HepG2 (cell line): ENCODE results near the gene SS18L1. TPM values are rescaled to one million over a fixed set of nuclear protein-coding genes. Genes with fewer than 3 reads are reported as not detected.

Experiments used
- FIP1L1 ChIP-seq: fragments of 200-400 bp; formaldehyde crosslinking; IDR thresholded peaks from 2 replicates; pipeline ENCODE4 v1.6.1; 2018; ENCODE audit warnings: low read depth, mild to moderate bottlenecking, low read length, moderate library complexity, borderline replicate concordance; ENCODE audit not compliant: insufficient read depth
- FOSL2 ChIP-seq: sonication (generic); formaldehyde crosslinking; IDR thresholded peaks from 2 replicates; pipeline ENCODE4 v1.4.0; 2020; ENCODE audit warnings: missing genetic modification reagents
- HNF4G ChIP-seq, 2 experiments: sonication (generic) in 1 of 2; formaldehyde crosslinking in 1 of 2; IDR thresholded peaks; 2 replicates each; pipeline versions ENCODE4 v1.4.0 to v1.6.1; 2011 to 2020; ENCODE audit warnings: borderline replicate concordance in 2 of 2, low read depth in 2 of 2, mild to moderate bottlenecking in 2 of 2, low read length in 1 of 2, missing genetic modification reagents in 1 of 2, moderate library complexity in 1 of 2
- HOXA3 ChIP-seq: sonication (generic); formaldehyde crosslinking; IDR thresholded peaks from 2 replicates; pipeline ENCODE4 v1.5.0; 2020; ENCODE audit warnings: missing genetic modification reagents
- MED13 ChIP-seq: sonication (generic); formaldehyde crosslinking; IDR thresholded peaks from 2 replicates; pipeline ENCODE4 v1.5.0; 2020; ENCODE audit warnings: missing genetic modification reagents
- MTA1 ChIP-seq: sonication (generic); formaldehyde crosslinking; IDR thresholded peaks from 2 replicates; pipeline ENCODE4 v1.4.0; 2020; ENCODE audit warnings: missing genetic modification reagents, mild to moderate bottlenecking, borderline replicate concordance
- PAF1 ChIP-seq: IDR thresholded peaks from 2 replicates; pipeline ENCODE4 v1.6.1; 2016; ENCODE audit warnings: missing genetic modification reagents, missing compliant biosample characterization
- POLR2G ChIP-seq: fragments of 200-400 bp; formaldehyde crosslinking; IDR thresholded peaks from 2 replicates; pipeline ENCODE4 v1.6.1; 2018; ENCODE audit warnings: mild to moderate bottlenecking, low read depth, low read length, moderate library complexity
- SATB2 ChIP-seq: sonication (generic); formaldehyde crosslinking; IDR thresholded peaks from 2 replicates; pipeline ENCODE4 v1.5.0; 2020; ENCODE audit warnings: missing genetic modification reagents
- TCF12 ChIP-seq, 2 experiments: fragments of 450-650 bp in 1 of 2; sonication (generic) in 1 of 2; formaldehyde crosslinking in 1 of 2; IDR thresholded peaks; 2 replicates each; pipeline versions ENCODE4 v1.6.1 to v1.8.0; 2017 to 2022; ENCODE audit warnings: antibody characterized with exemption in 1 of 2, mild to moderate bottlenecking in 1 of 2, missing genetic modification reagents in 1 of 2, moderate library complexity in 1 of 2
- ZFP62 ChIP-seq: sonication (generic); formaldehyde crosslinking; IDR thresholded peaks from 2 replicates; pipeline ENCODE4 v1.4.0; 2020; ENCODE audit warnings: missing genetic modification reagents
- ZNF101 ChIP-seq: sonication (generic); formaldehyde crosslinking; IDR thresholded peaks from 2 replicates; pipeline ENCODE4 v1.4.0; 2020; ENCODE audit warnings: mild to moderate bottlenecking, low read depth, missing genetic modification reagents, borderline replicate concordance
- ZNF292 ChIP-seq: sonication (generic); formaldehyde crosslinking; IDR thresholded peaks from 2 replicates; pipeline ENCODE4 v1.8.1; 2022; ENCODE audit warnings: mild to moderate bottlenecking, low read depth, missing genetic modification reagents, borderline replicate concordance
- ZNF660 ChIP-seq: sonication (generic); formaldehyde crosslinking; IDR thresholded peaks from 2 replicates; pipeline ENCODE4 v1.5.1; 2020; ENCODE audit warnings: mild to moderate bottlenecking, low read depth, missing genetic modification reagents, borderline replicate concordance
- ZNF672 ChIP-seq: sonication (generic); formaldehyde crosslinking; IDR thresholded peaks from 2 replicates; pipeline ENCODE4 v1.8.1; 2022; ENCODE audit warnings: missing genetic modification reagents
- ZSCAN12 ChIP-seq: sonication (generic); formaldehyde crosslinking; IDR thresholded peaks from 2 replicates; pipeline ENCODE4 v1.9.0; 2021; ENCODE audit warnings: mild to moderate bottlenecking, missing genetic modification reagents
- ZSCAN20 ChIP-seq: sonication (generic); formaldehyde crosslinking; IDR thresholded peaks from 2 replicates; pipeline ENCODE4 v1.4.0; 2020; ENCODE audit warnings: missing genetic modification reagents, mild to moderate bottlenecking, borderline replicate concordance
- polyA plus RNA-seq, 8 experiments: library from polyadenylated mRNA; depleted of rRNA in 3 of 8; stranded (reverse) in 7 of 8; unstranded in 1 of 8; fragments of >200 nt; fragmentation: Illumina TruSeq in 4 of 8; extraction: Trizol in 4 of 8; gene quantifications; 2 replicates each; pipeline versions ENCODE4 v1.2.1 to v1.2.3, GENCODE V29; 2011 to 2016; ENCODE audit warnings: low read depth in 4 of 8, missing spikeins in 1 of 8, mixed read lengths in 1 of 8; ENCODE audit not compliant: insufficient read depth in 1 of 8
- total RNA-seq, 5 experiments: library from RNA; depleted of rRNA; stranded (reverse); fragments of >200 nt; fragmentation: Illumina TruSeq; extraction: Trizol; gene quantifications; 2 replicates each; pipeline ENCODE4 v1.2.3, GENCODE V29; 2016; ENCODE audit warnings: low read depth in 1 of 5
- TF ChIP-seq, protein P1 (sequence below): sonication (generic); formaldehyde crosslinking; conservative IDR thresholded peaks from 2 replicates; pipeline ENCODE4 v1.5.0; 2020; ENCODE audit warnings: missing genetic modification reagents
- TF ChIP-seq, protein P2 (sequence below): sonication (generic); formaldehyde crosslinking; IDR thresholded peaks from 2 replicates; pipeline ENCODE4 v1.4.0; 2020; ENCODE audit warnings: low read depth, mild to moderate bottlenecking, missing genetic modification reagents
- TF ChIP-seq, protein P3 (sequence below): sonication (generic); formaldehyde crosslinking; IDR thresholded peaks from 2 replicates; pipeline ENCODE4 v1.8.1; 2023; ENCODE audit warnings: mild to moderate bottlenecking, moderate library complexity, missing genetic modification reagents
- TF ChIP-seq, protein P4 (sequence below): IDR thresholded peaks from 2 replicates; pipeline ENCODE4 v1.6.1; 2016; ENCODE audit warnings: low read depth, control low read depth
- TF ChIP-seq, protein P5 (sequence below): sonication (generic); formaldehyde crosslinking; IDR thresholded peaks from 2 replicates; pipeline ENCODE4 v1.8.1; 2023; ENCODE audit warnings: missing genetic modification reagents, inconsistent platforms, borderline replicate concordance

Gene SS18L1
- total and polyA plus RNA-seq, 2 of the 13 experiments (the other 11 are each of a cell fraction or from before 2014, with no cell fraction given) = 17.8 to 27.6 TPM

DNA sequence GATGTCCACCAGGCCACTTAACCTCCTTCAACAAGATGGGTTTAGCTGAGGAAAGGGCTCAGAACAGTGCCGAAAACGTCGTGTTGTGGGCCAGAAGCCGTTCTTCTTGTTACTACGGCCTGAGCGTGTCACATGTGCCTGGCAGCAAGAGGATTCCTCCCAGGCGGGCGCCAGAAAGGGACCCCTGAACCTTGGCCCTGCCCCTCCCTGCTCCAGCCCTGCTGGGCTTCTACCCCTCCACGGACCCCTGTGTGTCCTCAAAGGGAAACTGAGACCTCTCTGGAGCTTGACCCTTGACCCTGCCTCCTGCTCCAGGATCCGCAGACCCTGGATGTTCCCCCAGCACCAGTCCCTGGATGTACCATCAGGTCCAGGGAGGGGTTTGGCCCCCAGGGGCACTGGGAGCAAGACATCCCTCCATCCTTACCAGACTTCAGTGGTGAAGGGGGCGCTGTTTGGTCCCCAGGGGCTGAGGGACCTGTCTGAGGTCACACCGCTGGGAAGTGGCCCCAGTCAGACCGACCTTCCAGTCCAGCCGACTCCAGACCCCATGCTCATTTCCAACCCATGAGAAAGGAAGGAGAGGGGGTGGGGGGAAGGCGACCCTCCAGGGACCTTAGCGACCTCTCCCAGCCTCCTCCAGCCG, 66.4 kb downstream of the SS18L1 start (continued):
- TF ChIP-seq MTA1 (CRISPR knock-in tag) (0 out of 2 replicates have a peak, but pooled peaks have one; percentile 8), MED13 (CRISPR knock-in tag) (no peak), POLR2G (no peak), ZNF101 (CRISPR knock-in tag) (no peak), ZSCAN12 (CRISPR knock-in tag) (no peak), ZSCAN20 (CRISPR knock-in tag) (no peak), HNF4G (IDR thresholded peaks at IDR 0.05; ENCODE audit: borderline replicate concordance, low read depth, low read length) (no peak), HNF4G (CRISPR knock-in tag; IDR thresholded peaks at IDR 0.05; ENCODE audit: borderline replicate concordance, low read depth) (no peak), ZNF672 (CRISPR knock-in tag) (no peak), HOXA3 (CRISPR knock-in tag) (no peak), FOSL2 (CRISPR knock-in tag) (no peak), ZFP62 (CRISPR knock-in tag) (no peak), PAF1 (no peak), TCF12 (IDR thresholded peaks at IDR 0.05) (no peak), TCF12 (CRISPR knock-in tag; IDR thresholded peaks at IDR 0.05) (no peak), ZNF660 (no peak), FIP1L1 (no peak), SATB2 (CRISPR knock-in tag) (no peak), ZNF292 (CRISPR knock-in tag) (no peak)
- TF ChIP-seq, protein P1, sequence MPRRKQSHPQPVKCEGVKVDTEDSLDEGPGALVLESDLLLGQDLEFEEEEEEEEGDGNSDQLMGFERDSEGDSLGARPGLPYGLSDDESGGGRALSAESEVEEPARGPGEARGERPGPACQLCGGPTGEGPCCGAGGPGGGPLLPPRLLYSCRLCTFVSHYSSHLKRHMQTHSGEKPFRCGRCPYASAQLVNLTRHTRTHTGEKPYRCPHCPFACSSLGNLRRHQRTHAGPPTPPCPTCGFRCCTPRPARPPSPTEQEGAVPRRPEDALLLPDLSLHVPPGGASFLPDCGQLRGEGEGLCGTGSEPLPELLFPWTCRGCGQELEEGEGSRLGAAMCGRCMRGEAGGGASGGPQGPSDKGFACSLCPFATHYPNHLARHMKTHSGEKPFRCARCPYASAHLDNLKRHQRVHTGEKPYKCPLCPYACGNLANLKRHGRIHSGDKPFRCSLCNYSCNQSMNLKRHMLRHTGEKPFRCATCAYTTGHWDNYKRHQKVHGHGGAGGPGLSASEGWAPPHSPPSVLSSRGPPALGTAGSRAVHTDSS (CRISPR knock-in tag) = no peak
- TF ChIP-seq, protein P2, sequence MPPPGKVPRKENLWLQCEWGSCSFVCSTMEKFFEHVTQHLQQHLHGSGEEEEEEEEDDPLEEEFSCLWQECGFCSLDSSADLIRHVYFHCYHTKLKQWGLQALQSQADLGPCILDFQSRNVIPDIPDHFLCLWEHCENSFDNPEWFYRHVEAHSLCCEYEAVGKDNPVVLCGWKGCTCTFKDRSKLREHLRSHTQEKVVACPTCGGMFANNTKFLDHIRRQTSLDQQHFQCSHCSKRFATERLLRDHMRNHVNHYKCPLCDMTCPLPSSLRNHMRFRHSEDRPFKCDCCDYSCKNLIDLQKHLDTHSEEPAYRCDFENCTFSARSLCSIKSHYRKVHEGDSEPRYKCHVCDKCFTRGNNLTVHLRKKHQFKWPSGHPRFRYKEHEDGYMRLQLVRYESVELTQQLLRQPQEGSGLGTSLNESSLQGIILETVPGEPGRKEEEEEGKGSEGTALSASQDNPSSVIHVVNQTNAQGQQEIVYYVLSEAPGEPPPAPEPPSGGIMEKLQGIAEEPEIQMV (CRISPR knock-in tag) = no peak
- TF ChIP-seq, protein P3, sequence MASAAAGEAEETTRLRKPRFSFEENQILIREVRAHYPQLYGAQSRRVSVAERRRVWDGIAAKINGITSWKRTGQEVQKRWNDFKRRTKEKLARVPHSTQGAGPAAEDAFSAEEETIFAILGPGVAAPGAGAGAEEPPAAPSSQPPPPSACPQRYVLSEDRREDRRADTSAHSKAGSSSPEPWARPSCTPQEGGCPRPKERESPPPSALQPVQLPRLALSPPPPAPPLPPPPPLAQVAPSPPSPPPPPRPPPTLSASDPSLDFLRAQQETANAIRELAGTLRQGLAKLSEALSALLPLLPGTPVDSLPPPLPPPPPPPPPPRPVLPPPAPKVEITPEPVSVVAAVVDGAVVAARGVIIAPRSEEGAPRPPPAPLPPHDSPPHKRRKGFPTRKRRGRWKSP (CRISPR knock-in tag) = no peak; the same call in 1 of the 2 replicates
- TF ChIP-seq, protein P4, sequence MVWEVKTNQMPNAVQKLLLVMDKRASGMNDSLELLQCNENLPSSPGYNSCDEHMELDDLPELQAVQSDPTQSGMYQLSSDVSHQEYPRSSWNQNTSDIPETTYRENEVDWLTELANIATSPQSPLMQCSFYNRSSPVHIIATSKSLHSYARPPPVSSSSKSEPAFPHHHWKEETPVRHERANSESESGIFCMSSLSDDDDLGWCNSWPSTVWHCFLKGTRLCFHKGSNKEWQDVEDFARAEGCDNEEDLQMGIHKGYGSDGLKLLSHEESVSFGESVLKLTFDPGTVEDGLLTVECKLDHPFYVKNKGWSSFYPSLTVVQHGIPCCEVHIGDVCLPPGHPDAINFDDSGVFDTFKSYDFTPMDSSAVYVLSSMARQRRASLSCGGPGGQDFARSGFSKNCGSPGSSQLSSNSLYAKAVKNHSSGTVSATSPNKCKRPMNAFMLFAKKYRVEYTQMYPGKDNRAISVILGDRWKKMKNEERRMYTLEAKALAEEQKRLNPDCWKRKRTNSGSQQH (CRISPR knock-in tag) = no peak
- TF ChIP-seq, protein P5, sequence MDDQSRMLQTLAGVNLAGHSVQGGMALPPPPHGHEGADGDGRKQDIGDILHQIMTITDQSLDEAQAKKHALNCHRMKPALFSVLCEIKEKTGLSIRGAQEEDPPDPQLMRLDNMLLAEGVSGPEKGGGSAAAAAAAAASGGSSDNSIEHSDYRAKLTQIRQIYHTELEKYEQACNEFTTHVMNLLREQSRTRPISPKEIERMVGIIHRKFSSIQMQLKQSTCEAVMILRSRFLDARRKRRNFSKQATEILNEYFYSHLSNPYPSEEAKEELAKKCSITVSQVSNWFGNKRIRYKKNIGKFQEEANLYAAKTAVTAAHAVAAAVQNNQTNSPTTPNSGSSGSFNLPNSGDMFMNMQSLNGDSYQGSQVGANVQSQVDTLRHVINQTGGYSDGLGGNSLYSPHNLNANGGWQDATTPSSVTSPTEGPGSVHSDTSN (CRISPR knock-in tag) = no peak
